Spleen (tissue), 7 donors: ENCODE measurements around the gene TRPT1.

ENCODE experiments used
- CTCF ChIP-seq, 11 experiments: fragments of 200-600 bp in 7 of 11; fragments of 450-650 bp in 4 of 11; sonication (generic) in 4 of 11; IDR thresholded peaks in 8 of 11; conservative IDR thresholded peaks in 3 of 11; 1 replicate in 7 of 11; 2 replicates in 4 of 11; pipeline versions ENCODE4 v1.4.0 to v1.8.0; 2016 to 2021; ENCODE audit warnings: antibody characterized with exemption in 11 of 11, inconsistent platforms in 4 of 11, mild to moderate bottlenecking in 1 of 11
- POLR2A ChIP-seq, 3 donors: fragments of 450-650 bp; IDR thresholded peaks; one replicate each; pipeline ENCODE4 v1.5.1; 2017; ENCODE audit warnings: antibody characterized with exemption in 3 of 3, mild to moderate bottlenecking in 1 of 3
- donor health status: DM: no; HTN: no; CAD: no; lungs with moderate emphysema.
- donor health status: DM: no; HTN: no; CAD: no.
- donor health status: DM: no; HTN: no; CAD: no.

DNA sequence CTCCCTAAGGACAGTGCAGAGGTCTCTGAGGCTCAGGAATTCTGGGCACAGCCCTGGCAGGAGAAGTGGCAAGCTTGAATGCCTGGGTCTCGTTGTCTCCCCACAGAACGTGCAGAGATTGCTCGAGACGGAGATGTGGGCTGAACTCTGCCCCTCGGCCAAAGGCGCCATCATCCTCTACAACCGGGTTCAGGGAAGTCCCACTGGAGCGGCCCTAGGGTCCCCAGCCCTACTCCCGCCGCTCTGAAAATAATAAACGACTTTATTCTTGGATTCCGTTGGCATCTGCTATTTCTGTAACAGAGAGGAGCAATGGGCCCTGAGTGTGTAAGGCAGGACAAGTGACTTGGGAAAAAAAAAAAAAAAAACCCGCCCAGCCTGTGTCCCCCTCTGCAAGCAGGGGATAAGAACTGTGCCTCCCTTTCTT, 3.8 kb upstream of the TRPT1 start:
- TF ChIP-seq CTCF (IDR thresholded peaks at IDR 0.05 in 8 of 11, conservative IDR thresholded peaks at IDR 0.05 in 3 of 11) (no peak), POLR2A (IDR thresholded peaks at IDR 0.05) (no peak)
